Activated CD4-positive, alpha-beta T cell treated with anti-CD3 and anti-CD28 coated beads, Interleukin-2, Interleukin-6, amounts not matched to agents 100 ng/mL and 50 ng/mL, durations not matched to agents 16 hours and 8 hours (primary cell): ENCODE data around the gene MCM8.
"Not testable (repeated sequence)": the region's sequence is repeated elsewhere in the genome, so short reads cannot be mapped to it uniquely, and the experiment has no call there.

ENCODE experiments used
- DNase-seq: peaks from one replicate; pipeline ENCODE4 v3.0.0-alpha.2; 2020

The MCM8 gene

DNA sequence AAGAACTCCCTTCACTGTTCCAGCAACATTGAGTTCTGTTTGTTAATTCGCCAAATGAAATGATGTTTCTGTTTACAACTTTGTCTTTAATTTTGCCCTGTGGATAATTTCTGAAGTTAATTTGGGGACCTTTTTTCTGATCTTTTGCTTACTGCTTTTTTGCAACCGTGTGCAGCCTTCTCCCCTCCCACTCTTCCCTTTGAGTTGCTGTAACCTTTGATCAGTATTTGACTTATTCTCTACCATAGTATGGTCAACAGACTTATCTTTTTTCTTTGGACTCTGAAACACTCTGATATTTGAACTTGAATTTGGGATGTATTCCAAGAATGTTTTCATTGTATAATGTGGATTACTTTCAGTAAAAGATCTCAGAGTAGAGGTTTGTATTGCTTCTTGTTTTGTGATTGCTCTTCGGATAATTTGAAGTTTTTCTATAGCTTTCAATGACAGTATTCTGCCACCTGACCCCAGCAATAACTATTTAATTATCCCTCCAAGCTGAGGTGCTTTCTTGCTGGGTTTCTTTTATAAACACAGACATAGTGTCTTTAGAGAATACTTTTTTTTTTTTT lies 57.2 kb downstream of the MCM8 start:
- DNase-seq: no peak

DNA sequence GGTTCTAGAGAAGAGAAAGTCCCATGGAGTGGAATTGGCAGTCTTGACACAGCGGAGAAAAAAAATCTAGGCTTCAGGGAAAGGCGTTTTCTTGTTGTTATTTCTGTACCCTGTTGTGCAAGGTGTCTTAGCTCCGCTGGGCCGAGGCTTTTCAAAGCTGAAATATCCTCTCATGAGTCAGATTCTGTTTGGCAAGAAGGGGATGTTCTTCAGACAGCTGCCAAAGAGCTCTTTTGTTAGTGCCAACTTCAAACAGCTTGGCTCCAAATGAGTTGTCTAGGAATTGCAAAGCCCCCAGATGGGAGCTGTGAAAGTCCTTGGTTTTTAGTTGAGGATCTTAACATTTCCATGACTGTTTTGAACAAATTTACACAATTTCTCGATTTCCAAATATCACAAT lies 57.8 kb downstream of the MCM8 start:
- peak; percentile 14 for DNase-seq

DNA sequence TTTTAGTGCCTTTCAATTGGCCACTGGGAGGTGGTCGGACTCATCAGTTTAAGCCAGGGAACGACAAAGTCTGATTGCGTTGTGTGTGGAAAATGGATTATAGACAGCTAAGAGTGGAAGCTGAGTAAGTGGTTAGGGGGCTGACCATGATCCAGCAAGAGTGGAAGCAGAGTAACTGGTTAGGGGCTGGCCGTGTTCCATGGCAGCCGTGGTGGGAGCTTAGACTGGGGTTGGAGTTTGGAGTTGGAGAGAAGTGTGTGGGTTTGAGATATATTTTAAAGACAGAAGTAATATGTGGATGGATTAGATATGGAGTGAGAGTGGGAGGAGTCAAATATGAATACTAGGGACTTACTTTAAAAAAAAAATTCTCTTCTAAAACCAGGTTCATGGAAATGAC lies 61.7 kb downstream of the MCM8 start:
- DNase-seq: no peak

DNA sequence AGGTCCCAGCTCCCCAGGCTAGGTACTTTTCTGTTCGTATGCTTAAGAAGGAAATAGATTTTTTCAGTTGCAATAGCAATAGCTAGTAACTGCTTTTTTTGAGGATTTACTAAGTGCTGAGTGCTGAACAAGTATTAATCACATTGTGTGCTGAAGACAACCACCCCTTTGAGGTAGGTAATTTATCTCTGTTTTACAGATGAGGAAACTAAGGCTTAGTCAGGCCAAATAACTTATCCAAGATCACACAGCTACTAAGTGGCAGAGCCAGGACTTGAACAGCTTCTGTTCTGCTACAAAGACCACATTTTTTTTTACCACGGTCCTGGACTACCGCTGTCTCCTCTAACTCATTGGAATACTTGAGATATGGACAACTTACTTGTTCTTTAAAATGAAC lies 63.6 kb downstream of the MCM8 start:
- no peak for DNase-seq

DNA sequence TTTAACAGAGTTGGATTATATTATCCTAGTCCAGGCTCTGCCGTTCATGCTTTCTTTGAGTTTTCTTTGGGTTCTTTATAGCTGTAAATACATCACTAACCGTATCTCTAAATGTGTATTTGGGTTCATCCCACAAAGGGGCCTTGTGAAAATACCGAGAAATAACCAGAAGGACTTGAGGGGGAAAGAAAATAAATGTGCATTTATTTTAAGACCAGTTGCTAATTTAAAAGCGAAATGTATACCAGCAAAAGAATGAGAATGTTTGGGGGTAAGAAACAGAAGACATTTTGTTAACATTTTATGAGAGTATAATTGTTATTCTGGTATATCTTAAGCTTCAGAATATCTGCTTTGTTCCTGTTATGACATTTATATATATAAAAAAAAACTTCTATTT lies 64.5 kb downstream of the MCM8 start:
- no peak for DNase-seq

GRCh38 chr20:6017467-6017866 lies 67.0 kb downstream of the MCM8 start:
- no peak for DNase-seq

- no peak for DNase-seq
Observed at GRCh38 chr20:6017880-6018279, 67.4 kb downstream of the MCM8 start.

DNA sequence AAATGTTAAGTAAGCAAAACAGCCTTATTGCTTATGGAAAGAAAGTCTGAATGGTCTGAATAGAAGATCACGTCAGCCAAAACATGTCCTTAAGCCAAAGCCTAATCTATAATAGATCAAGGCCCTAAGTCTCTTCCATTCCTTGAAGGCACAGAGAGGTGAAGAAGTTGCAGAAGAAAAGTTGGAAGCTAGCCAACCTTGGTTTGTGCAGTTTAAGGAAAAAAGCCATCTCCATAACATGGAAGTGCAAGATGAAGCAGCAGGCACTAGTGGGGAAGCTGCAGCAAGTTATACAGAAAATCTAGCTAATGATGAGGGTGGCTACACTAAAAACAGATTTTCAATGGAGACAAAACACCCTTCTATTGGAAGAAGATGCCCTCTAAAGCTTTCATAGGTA lies 74.3 kb downstream of the MCM8 start:
- DNase-seq: no peak

- peak; percentile 37 for DNase-seq
Observed at GRCh38 chr20:6026051-6026450, 75.6 kb downstream of the MCM8 start.

DNA sequence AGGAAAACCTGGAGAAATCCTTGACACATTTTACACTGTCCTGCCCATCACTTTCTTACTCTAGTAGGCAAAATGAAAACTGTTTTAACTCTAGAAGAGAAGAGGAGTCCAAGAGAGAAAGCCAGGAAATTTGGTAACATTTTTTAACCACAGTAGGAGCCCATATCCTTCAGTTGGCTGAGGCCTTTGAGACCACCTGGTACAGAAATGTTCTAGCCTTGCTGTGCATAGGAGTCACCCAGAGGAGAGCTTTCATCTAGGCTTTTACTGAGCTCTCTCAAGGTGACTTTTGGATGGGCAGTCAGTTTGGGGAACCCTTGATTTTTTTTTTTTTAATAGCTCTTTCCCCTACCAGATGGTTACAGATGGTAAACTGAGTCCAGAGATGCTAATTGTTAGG lies 78.4 kb downstream of the MCM8 start:
- DNase-seq: no peak

DNA sequence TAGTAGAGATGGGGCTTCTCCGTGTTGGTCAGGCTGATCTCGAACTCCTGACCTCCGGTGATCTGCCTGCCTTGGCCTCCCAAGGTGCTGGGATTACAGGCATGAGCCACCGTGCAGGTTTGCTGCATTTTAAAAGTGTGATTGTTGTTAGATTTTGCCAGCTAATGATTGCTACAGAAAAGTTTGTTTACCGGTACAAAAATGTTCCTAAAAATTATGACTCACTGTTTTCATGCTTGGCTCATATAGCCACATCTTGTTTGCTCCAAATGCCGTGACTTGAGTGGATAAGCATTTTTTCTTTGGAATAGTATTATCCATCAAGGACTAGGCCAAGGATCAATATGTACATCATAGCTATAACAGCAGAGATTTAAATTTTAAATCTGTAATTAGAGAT lies 79.1 kb downstream of the MCM8 start:
- DNase-seq: no peak

- no peak for DNase-seq
Observed at GRCh38 chr20:6030453-6031080, 80.1 kb downstream of the MCM8 start.

DNA sequence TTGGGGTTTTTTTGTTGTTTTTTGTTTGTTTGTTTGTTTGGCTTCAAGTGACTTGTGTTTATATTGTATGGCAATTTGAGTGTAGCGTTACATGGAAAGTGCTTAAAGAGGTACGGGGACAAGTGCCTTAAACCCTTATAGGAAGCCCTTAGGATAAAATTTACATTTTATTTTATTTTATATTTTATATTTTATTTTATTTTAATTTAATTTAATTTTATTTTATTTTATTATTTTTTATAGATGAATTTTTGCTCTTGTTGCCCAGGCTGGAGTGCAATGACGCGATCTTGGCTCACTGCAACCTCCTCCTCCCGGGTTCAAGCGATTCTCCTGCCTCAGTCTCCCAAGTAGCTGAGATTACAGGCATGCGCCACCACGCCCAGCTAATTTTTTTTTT lies 82.5 kb downstream of the MCM8 start:
- not testable (repeated sequence) for DNase-seq

GRCh38 chr20:6034134-6034969 lies 83.9 kb downstream of the MCM8 start:
- no peak for DNase-seq

DNA sequence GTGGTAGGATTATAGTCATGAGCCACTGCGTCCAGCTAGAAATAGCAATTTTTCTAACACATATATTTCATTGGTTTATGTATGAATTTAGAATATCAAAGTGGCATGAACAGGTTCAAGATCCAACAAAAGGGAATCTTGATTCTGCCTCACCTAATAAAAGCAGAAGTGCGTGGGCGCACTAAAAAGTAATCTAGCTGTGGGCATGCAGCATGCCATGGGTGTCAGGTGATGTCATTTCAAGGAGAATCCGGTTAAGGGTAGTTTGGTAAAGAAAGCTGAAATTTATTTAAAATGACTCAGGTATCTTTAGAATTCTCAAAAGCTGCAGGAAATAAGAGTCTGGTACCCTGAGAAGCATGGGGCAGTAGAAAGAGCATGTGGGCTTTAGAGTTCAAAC lies 85.8 kb downstream of the MCM8 start:
- DNase-seq: no peak

- no peak for DNase-seq
Observed at GRCh38 chr20:6037082-6037481, 86.6 kb downstream of the MCM8 start.

GRCh38 chr20:6038256-6038655 lies 87.8 kb downstream of the MCM8 start:
- no peak for DNase-seq

- DNase-seq: no peak
Observed at GRCh38 chr20:6039766-6040165, 89.3 kb downstream of the MCM8 start.

DNA sequence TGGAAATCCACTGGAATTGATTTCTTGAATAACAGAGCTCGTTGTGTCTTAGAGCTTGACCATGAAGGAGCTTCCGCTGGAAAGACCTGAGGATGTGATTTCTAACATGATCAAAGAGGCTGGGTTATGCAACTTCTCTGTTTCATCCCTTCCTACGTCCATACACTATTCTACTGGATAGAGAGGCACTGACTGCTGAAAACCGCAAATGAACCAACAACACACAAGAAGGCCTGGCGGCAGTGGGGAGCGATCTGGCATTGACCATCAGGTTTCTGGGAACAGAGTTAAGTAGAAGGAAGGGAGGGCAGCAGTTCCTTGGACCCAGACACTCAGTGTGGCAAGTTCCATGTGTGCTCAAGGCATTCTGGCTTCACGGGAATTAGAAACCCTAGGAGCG lies 90.1 kb downstream of the MCM8 start:
- DNase-seq: no peak

GRCh38 chr20:6040958-6041807 lies 90.7 kb downstream of the MCM8 start:
- no peak for DNase-seq

- DNase-seq: no peak
Observed at GRCh38 chr20:6041808-6042265, 91.4 kb downstream of the MCM8 start.

DNA sequence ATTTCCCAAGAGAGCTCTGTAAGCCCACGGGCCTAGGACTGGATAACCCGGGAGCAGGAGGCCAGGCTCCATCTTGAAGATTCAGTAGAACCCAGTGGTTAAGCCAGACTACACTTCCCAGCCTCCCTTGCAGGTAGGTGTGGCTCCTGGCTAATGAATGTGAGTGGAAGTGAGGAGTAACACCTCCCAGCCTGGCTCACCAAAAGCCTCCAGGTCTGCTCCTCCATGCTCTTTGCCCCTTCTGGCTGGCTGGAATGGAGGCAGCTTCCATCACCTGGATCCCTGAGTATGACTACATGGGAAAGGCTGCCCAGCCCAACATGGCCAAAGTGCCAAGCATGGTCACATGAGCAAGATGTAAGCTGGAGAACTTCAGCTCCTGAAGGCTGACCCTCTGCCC lies 93.7 kb downstream of the MCM8 start:
- no peak for DNase-seq

DNA sequence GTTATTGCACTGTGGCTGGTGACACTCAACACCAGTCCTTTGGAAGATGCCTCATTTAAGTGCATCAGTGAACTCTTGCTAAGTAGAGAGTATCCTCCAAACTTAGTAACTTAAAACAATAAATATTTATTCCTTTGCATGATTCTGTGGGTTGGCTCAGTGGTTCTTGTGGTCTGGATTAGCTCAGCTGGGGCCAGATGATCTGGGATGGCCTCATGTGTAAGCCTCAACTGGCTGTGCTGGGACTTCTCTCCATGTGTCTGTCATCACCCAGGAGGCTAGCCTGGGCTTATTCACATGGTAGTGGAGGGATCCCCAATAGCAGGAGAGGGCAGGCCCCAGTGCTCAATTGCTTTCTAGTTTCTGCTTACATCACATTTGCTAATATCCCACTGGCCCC lies 95.1 kb downstream of the MCM8 start:
- DNase-seq: no peak
